ENCODE measurements around the gene MAN2B2. TPM values are rescaled to one million over a fixed set of nuclear protein-coding genes. Genes with fewer than 3 reads are reported as not detected.

MAN2B2 gene
- total and polyA plus RNA-seq, 2 of the 8 experiments (the other 6 are each of a cell fraction or from before 2014, with no cell fraction given): 3.3 to 4.0 TPM

GRCh38 chr4:6601661-6602250 is 26.8 kb downstream of the MAN2B2 start:
- Histone ChIP-seq H3K27me3 (replicated peaks in 1 of 4; ENCODE audit: control insufficient read depth in 3 of 4, extremely low read depth in 1 of 4, insufficient read depth in 3 of 4, low read length in 3 of 4) (no peaks in the 10 kb centered on the region), H4K5ac (ENCODE audit: insufficient read length, low read depth, low read length) (no peak overlapping the region), H3K4me2 (ENCODE audit: insufficient read depth in 1 of 2, low read depth in 2 of 2, low read length in 2 of 2) (no peak overlapping the region), H3K4me3 (ENCODE audit: extremely low read depth in 1 of 4, insufficient read depth in 2 of 4, low read depth in 3 of 4, low read length in 4 of 4) (no peak overlapping the region), H3K27ac (ENCODE audit: low read depth, low read length) (no peak overlapping the region), H3K9me3 (ENCODE audit: insufficient read depth in 2 of 2, low read depth in 1 of 2, low read length in 1 of 2) (peaks cover 5 to 7% of the 10 kb centered on the region in 2 experiments; a peak in 3 of 4 replicates), H3K4ac (replicated peaks; ENCODE audit: insufficient read length, low read depth, low read length) (no peak overlapping the region), H3K79me1 (ENCODE audit: low read depth, low read length) (no peaks in the 10 kb centered on the region), H2AFZ (ENCODE audit: low read length) (no peak overlapping the region), H2BK12ac (ENCODE audit: low read depth, low read length) (no peak overlapping the region), H2BK15ac (ENCODE audit: low read length) (no peak overlapping the region), H3K4me1 (replicated peaks in 1 of 4; ENCODE audit: control insufficient read depth in 3 of 4, insufficient read depth in 4 of 4, low read length in 3 of 4) (no peaks in the 10 kb centered on the region; a peak in 1 of 7 replicates), H2AK5ac (ENCODE audit: low read depth, low read length) (no peak overlapping the region), H3K23ac (ENCODE audit: insufficient read length) (no peak overlapping the region), H2BK5ac (ENCODE audit: low read depth, low read length) (no peak overlapping the region; the same call in 1 of the 2 replicates), H2BK20ac (ENCODE audit: low read length) (no peak overlapping the region), H2BK120ac (replicated peaks; ENCODE audit: low read depth, low read length) (no peak overlapping the region), H3K56ac (replicated peaks; ENCODE audit: insufficient read length, low read depth, low read length) (no peak overlapping the region), H4K8ac (ENCODE audit: extremely low read depth, insufficient read depth, low read length) (no peak overlapping the region), H3K14ac (ENCODE audit: insufficient read length) (no peak overlapping the region), H4K91ac (replicated peaks; ENCODE audit: insufficient read length, low read length) (no peak overlapping the region), H3K9ac (replicated peaks in 1 of 4; ENCODE audit: extremely low read depth in 1 of 4, low read depth in 3 of 4, low read length in 3 of 4) (no peak overlapping the region), H4K20me1 (replicated peaks in 1 of 2; ENCODE audit: control insufficient read depth in 1 of 2, insufficient read depth in 2 of 2, low read length in 2 of 2) (peaks cover 2 to 3% of the 10 kb centered on the region in 2 experiments), H3K79me2 (ENCODE audit: control insufficient read depth in 1 of 2, insufficient read depth in 2 of 2, low read length in 2 of 2) (no peaks in the 10 kb centered on the region), H3K23me2 (ENCODE audit: low read depth, low read length) (peaks cover 2% of the 10 kb centered on the region; the same call in 1 of the 2 replicates), H3K36me3 (ENCODE audit: control insufficient read depth in 2 of 4, insufficient read depth in 4 of 4, low read length in 3 of 4) (peaks cover 0 to 7% (median 2%) of the 10 kb centered on the region in 4 experiments; a peak in 3 of 8 replicates), H3K18ac (ENCODE audit: extremely low read depth, low read length) (no peak overlapping the region)
- DNase-seq (ENCODE audit: low read depth in 1 of 2, low spot score in 2 of 2) (no peak), FAIRE-seq (no peak)
- WGBS, 2 experiments (ENCODE audit: extremely low coverage in 1 of 2, insufficient coverage in 1 of 2, insufficient read length in 1 of 2, insufficient replicate concordance in 2 of 2, low coverage in 1 of 2, low lambda C conversion rate in 2 of 2, missing lambda C conversion rate in 1 of 2): 88% methylated on average over 10 of the region's 10 CpGs; no CpG with 5 or more reads in 1 of the 2 experiments
- POLR2A ChIA-PET (ENCODE audit: partially characterized antibody): interaction anchor here (1.7 kb wide), 1 partner anchor 26 kb away, joined by 4 read pairs; the partner anchor contains the start of gene MAN2B2
- TF ChIP-seq KDM1A (IDR thresholded peaks at IDR 0.05; ENCODE audit: borderline replicate concordance, low read length): no peak
- TF ChIP-seq CHD1 (IDR thresholded peaks at IDR 0.05; ENCODE audit: low read depth, low read length): no peak
- CTCF ChIA-PET (ENCODE audit: partially characterized antibody): no interaction called here

All from H1 (cell line).